ENCODE measurements around the gene ANKRD45. TPM values are rescaled to one million over a fixed set of nuclear protein-coding genes. Genes with fewer than 3 reads are reported as not detected.
A peak's percentile ranks its signal among the peaks of the same experiment; 100 is the strongest.
"Not testable (repeated sequence)": the region's sequence is repeated elsewhere in the genome, so short reads cannot be mapped to it uniquely, and the experiment has no call there.

Gene ANKRD45
- total and polyA plus RNA-seq, 2 experiments from 2014 or later, result 0.60 to 2.3 TPM

- Histone ChIP-seq H3K27me3 (no peaks in the 10 kb centered on the region), H3K36me3 (no peaks in the 10 kb centered on the region), H3K27ac (peak overlapping the region; percentile 66), H3K4me1 (ENCODE audit: low read depth) (peaks cover 25% of the 10 kb centered on the region), H3K9me3 (ENCODE audit: low read depth) (no peaks in the 10 kb centered on the region), H3K4me3 (no peak overlapping the region)
- no peak for TF ChIP-seq CTCF (IDR thresholded peaks at IDR 0.05; ENCODE audit: low read depth, low read length)
- DNase-seq (ENCODE audit: low read depth in 1 of 2, low spot score in 1 of 2), result no peak
Observed at GRCh38 chr1:173638043-173639021, 31.3 kb downstream of the ANKRD45 start.

GRCh38 chr1:173637236-173638042 is 32.2 kb downstream of the ANKRD45 start:
- peaks cover 25% of the 10 kb centered on the region for H3K4me1 ChIP-seq (ENCODE audit: low read depth)
- H3K27ac ChIP-seq; H3K27me3 ChIP-seq; H3K36me3 ChIP-seq; H3K9me3 ChIP-seq (ENCODE audit: low read depth); DNase-seq (ENCODE audit: low read depth in 1 of 2, low spot score in 1 of 2); H3K4me3 ChIP-seq: not testable (repeated sequence)

GRCh38 chr1:173635116-173635515 is 34.5 kb downstream of the ANKRD45 start, which contains the start of gene TEX50:
TSS of gene TEX50 (plus strand) at chr1:173635338. CDS start at chr1:173635522, 184 bp downstream.
- DNase-seq (ENCODE audit: low read depth in 1 of 2, low spot score in 1 of 2), result no peak
- TF ChIP-seq CTCF (IDR thresholded peaks at IDR 0.05; ENCODE audit: low read depth, low read length), result no peak
- Histone ChIP-seq H3K4me1 (ENCODE audit: low read depth) (peaks cover 15% of the 10 kb centered on the region), H3K27me3 (no peaks in the 10 kb centered on the region), H3K9me3 (ENCODE audit: low read depth) (no peaks in the 10 kb centered on the region), H3K36me3 (no peaks in the 10 kb centered on the region), H3K27ac (no peak within 1 kb of the TSS), H3K4me3 (no peak within 1 kb of the TSS)

GRCh38 chr1:173628888-173629287 is 40.8 kb downstream of the ANKRD45 start:
- Histone ChIP-seq H3K36me3 (no peaks in the 10 kb centered on the region), H3K27me3 (no peaks in the 10 kb centered on the region), H3K4me1 (ENCODE audit: low read depth) (no peaks in the 10 kb centered on the region), H3K4me3 (no peak overlapping the region), H3K9me3 (ENCODE audit: low read depth) (no peaks in the 10 kb centered on the region), H3K27ac (no peak overlapping the region)
- peak in 1 of 2 donors; percentile 31 for DNase-seq (ENCODE audit: low read depth in 1 of 2, low spot score in 1 of 2)
- peak; percentile 25 for TF ChIP-seq CTCF (IDR thresholded peaks at IDR 0.05; ENCODE audit: low read depth, low read length)

- H3K4me3 ChIP-seq, result no peak overlapping the region
- no peak for DNase-seq (ENCODE audit: low read depth in 1 of 2, low spot score in 1 of 2)
- no peaks in the 10 kb centered on the region for H3K9me3 ChIP-seq (ENCODE audit: low read depth)
- no peak overlapping the region for H3K27ac ChIP-seq
- no peaks in the 10 kb centered on the region for H3K27me3 ChIP-seq
- H3K4me1 ChIP-seq (ENCODE audit: low read depth), result no peaks in the 10 kb centered on the region
- H3K36me3 ChIP-seq, result no peaks in the 10 kb centered on the region
- no peak for TF ChIP-seq CTCF (IDR thresholded peaks at IDR 0.05; ENCODE audit: low read depth, low read length)
Observed at GRCh38 chr1:173627269-173627668, 42.4 kb downstream of the ANKRD45 start.
